Mucosa of descending colon (tissue), 3 donors: Measurements from ENCODE around the gene RXRB. TPM values are rescaled to one million over a fixed set of nuclear protein-coding genes. Genes with fewer than 3 reads are reported as not detected.

Experiments used
- ATAC-seq: fragments of 200-7000 bp; cut with Tn5 transposase; one replicate; pipeline ENCODE4 v1.9.1; 2020; ENCODE audit warnings: mild to moderate bottlenecking, moderate library complexity
- DNase-seq, 3 donors: peaks; one replicate each; pipeline ENCODE4 v3.0.0-alpha.2; 2020
- H3K36me3 ChIP-seq: fragments of 200-600 bp; one replicate; pipeline ENCODE4 v1.8.0; 2021; ENCODE audit warnings: low read depth, mild to moderate bottlenecking
- H3K4me1 ChIP-seq: fragments of 200-600 bp; one replicate; pipeline ENCODE4 v1.8.0; 2021; ENCODE audit warnings: low read depth, mild to moderate bottlenecking
- H3K4me3 ChIP-seq: fragments of 200-600 bp; one replicate; pipeline ENCODE4 v1.8.0; 2021; ENCODE audit warnings: mild to moderate bottlenecking
- H3K9me3 ChIP-seq: fragments of 200-600 bp; one replicate; pipeline ENCODE4 v1.8.0; 2021; ENCODE audit warnings: mild to moderate bottlenecking
- intact Hi-C, 2 donors: fragments of 100-400 bp; cut with DNase I in 1 of 2; cut with micrococcal nuclease in 1 of 2; formaldehyde crosslinking; loops; one replicate each; pipeline versions ENCODE4 v1.11.0 to v1.11.1; 2022; cut with DNase I, micrococcal nuclease
- total RNA-seq, 3 donors: library from RNA; stranded (reverse); fragmentation: NEBNext Ultra II Directional in 2 of 3; extraction: Animal tissue kit (Norgen Biotek cat#: 25700) in 2 of 3; gene quantifications; one replicate each; pipeline versions ENCODE4 v1.2.1 to v1.2.4, GENCODE V29; 2021 to 2023
- TF ChIP-seq, protein P1 (sequence below): fragments of 200-600 bp; IDR thresholded peaks from one replicate; pipeline ENCODE4 v1.8.0; 2022; ENCODE audit warnings: antibody characterized with exemption, mild to moderate bottlenecking
- donor health status: DM: no; HTN: no; CAD: no; lungs with moderate emphysema.
- donor health status: DM: no; HTN: no; CAD: no.
- donor health status: DM: no; HTN: yes; CAD: no.

The RXRB gene
- total RNA-seq, 3 donors from 2014 or later, result 45.4 to 51.1 (median 51.1) TPM

DNA sequence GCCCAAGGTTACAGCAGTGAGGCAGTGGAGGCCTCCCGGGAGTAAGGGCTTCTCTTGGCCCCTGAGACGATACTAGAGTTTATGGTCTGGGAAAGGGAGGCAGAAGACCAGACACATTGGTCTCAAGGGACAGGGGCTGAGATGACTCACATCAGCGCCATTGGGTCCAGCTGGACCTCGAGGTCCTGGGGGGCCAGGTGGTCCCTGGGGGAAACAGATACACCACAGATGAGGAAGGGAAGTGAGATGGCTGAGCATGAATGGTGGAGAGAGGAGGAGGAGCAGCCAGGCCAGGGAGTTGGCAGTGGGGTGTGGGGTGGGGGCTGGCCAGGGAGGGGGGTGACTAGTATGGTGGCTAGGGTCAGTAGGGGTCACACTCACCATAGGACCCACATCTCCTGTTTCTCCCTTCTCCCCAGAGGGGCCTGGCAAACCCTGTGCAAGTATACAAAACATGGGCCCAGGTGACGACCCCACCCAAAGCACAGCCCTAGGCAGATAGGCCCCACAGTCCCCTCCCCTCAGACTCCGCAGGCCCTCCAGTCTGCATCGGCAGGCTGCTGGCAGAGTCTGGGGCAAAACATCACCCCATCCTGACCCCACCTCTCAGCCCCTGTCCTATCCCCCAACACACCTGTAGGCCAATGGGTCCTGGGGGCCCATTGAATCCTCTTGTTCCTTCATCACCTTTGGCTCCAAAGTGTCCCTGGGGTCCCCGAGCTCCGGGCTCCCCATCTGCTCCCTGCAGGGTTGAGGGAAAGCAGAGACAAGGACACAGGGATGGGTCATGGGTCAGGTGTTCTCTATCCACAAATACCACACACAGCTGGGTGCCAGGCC is 30.1 kb downstream of the RXRB start:
- TF ChIP-seq, protein P1, sequence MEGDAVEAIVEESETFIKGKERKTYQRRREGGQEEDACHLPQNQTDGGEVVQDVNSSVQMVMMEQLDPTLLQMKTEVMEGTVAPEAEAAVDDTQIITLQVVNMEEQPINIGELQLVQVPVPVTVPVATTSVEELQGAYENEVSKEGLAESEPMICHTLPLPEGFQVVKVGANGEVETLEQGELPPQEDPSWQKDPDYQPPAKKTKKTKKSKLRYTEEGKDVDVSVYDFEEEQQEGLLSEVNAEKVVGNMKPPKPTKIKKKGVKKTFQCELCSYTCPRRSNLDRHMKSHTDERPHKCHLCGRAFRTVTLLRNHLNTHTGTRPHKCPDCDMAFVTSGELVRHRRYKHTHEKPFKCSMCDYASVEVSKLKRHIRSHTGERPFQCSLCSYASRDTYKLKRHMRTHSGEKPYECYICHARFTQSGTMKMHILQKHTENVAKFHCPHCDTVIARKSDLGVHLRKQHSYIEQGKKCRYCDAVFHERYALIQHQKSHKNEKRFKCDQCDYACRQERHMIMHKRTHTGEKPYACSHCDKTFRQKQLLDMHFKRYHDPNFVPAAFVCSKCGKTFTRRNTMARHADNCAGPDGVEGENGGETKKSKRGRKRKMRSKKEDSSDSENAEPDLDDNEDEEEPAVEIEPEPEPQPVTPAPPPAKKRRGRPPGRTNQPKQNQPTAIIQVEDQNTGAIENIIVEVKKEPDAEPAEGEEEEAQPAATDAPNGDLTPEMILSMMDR, result no peak
- ATAC-seq (no peak), DNase-seq (no peak)
- intact Hi-C loops, result no loop called here
- no peaks in the 10 kb centered on the region for H3K4me1 ChIP-seq
- no peaks in the 10 kb centered on the region for H3K9me3 ChIP-seq
- no peaks in the 10 kb centered on the region for H3K36me3 ChIP-seq
- H3K4me3 ChIP-seq, result no peak overlapping the region

DNA sequence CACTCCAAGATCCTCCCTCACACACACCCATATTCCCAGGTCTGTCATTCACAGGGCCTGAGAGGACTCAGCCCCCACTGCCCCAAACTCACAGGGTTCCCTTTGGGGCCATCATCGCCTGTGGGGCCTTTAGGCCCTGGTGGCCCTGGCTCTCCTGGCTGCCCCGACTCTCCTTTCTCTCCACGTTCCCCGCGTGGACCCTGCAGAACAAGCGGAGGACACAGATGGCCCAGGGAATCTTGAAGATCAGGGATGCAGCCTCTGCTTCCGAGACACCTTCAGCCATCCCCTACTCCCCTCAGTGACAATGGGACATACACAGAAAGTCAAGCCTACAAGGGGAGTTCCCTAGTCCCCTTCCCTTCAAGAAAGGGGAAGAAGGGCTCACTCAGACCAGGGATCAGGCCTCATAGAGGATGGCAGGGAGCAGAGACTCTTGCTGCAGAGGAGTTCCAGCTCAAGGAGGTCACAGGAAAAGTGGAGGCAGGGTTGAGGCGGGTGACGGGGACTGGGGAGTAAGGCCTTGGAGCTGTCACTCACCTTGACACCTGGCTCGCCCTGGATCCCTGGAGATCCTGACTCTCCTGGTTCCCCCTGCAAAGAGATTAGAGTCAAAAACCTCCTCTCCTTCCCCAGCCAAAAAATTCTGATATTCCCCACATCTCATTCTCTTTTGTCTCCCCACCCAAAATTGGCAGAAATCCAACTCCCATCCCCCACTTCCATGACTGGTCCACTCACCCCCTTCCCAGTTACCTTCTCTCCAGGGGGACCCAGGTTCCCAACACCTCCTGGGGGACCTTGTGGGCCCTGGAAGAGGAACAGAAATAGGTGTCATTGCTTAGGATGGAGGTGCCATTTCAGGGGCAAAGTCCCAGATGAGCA is 30.9 kb downstream of the RXRB start:
- TF ChIP-seq, protein P1, result no peak
- H3K9me3 ChIP-seq, result no peaks in the 10 kb centered on the region
- ATAC-seq (no peak), DNase-seq (no peak)
- no peaks in the 10 kb centered on the region for H3K36me3 ChIP-seq
- intact Hi-C loops, result no loop called here
- H3K4me1 ChIP-seq, result no peaks in the 10 kb centered on the region
- no peak overlapping the region for H3K4me3 ChIP-seq

DNA sequence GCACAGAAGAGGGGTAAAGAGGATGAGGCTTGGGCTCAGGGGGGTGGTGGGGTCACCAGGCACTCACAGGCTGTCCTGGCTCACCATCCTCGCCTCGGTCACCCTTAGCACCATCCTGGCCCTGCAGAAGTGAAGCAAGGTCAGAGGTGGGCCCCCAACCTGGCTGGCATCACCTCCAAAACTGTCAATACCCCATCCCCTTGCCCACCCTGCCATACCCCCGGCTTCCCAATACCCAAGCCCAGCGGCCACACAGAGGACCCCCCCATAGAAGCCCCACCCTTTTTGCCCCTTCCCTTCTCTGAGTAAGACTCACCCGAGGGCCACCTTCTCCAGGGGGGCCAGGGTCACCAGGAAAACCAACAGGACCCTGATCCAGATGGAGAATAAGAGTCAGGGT is 31.8 kb downstream of the RXRB start:
- Histone ChIP-seq H3K36me3 (no peaks in the 10 kb centered on the region), H3K4me1 (no peaks in the 10 kb centered on the region), H3K4me3 (no peak overlapping the region), H3K9me3 (no peaks in the 10 kb centered on the region)
- TF ChIP-seq, protein P1, result no peak
- intact Hi-C loops, result no loop called here
- ATAC-seq, result no peak
- DNase-seq, result no peak

DNA sequence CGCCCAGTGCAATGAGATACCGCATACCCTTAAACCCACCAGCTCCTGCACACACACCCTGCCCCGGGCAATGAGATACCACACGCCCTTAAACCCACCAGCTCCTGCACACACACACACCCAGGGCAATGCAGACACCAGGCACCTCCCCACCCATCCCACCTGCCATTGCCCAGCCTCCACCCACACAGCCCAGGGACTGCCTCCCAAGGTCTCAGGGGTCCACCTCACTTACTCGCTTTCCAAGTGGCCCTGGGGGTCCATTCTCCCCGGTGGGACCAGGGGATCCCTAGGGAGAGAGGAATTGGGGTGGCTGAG is 32.2 kb downstream of the RXRB start:
- H3K9me3 ChIP-seq, result no peaks in the 10 kb centered on the region
- intact Hi-C loops, result no loop called here
- ATAC-seq (no peak), DNase-seq (no peak)
- H3K4me3 ChIP-seq, result no peak overlapping the region
- TF ChIP-seq, protein P1, result no peak
- no peaks in the 10 kb centered on the region for H3K36me3 ChIP-seq
- no peaks in the 10 kb centered on the region for H3K4me1 ChIP-seq

DNA sequence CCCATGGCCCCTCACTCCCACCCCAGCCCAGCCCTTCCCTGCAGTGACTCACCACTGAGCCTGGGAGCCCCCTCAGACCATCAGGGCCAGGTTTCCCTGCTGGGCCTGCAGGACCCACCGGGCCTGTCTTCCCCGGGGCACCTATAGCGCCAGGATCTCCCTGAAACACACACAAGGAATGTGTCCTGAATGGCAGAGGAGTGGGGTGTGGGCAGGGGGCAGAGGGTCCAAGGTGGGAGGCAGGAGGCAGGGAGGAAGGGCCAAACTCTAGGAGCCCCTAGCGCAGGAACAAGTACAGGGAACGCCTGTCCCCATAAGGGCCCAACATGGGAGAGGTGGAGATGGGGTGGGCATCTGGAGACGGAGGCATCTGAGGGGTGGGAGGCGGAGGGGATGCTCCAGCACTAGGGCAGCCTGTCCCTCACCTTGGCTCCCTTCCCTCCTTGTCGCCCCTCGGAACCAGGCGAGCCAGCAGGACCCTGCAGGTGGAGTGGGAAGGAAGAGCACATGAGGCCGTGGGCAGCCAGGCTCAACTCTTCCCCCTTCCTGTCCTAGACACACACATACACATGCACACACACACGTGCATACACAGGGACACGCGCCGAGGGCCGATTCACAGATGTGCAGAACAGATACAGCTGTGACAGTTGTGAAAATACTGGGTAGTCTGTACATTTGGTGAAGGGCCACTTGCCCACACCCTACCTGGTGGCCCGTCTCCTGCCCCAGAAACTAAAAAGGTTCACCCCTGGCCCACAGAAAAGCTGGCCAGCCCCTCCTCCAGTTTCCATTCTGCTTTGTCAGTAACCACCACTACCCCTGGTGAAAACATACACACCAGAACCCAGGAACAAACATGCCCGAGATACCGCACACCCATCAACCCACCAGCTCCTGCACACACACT is 32.8 kb downstream of the RXRB start:
- H3K4me1 ChIP-seq, result no peaks in the 10 kb centered on the region
- DNase-seq (no peak), ATAC-seq (no peak)
- TF ChIP-seq, protein P1, result no peak
- no peaks in the 10 kb centered on the region for H3K36me3 ChIP-seq
- intact Hi-C loops, result no loop called here
- H3K4me3 ChIP-seq, result no peak overlapping the region
- H3K9me3 ChIP-seq, result no peaks in the 10 kb centered on the region
